HG02610 (cell line): ENCODE measurements around the gene UBE2G1.
"Not testable (repeated sequence)": the region's sequence is repeated elsewhere in the genome, so short reads cannot be mapped to it uniquely, and the experiment has no call there.

ENCODE experiments used
- ATAC-seq: cut with Tn5 transposase; IDR thresholded peaks from one replicate; pipeline ENCODE4 v1.9.1; 2021; ENCODE audit warnings: mild to moderate bottlenecking, moderate library complexity; ENCODE audit not compliant: unreplicated experiment

UBE2G1 gene

GRCh38 chr17:4255271-4255670 lies 111.2 kb downstream of the UBE2G1 start:
- not testable (repeated sequence) for ATAC-seq

GRCh38 chr17:4250887-4251286 lies 115.6 kb downstream of the UBE2G1 start:
- no peak for ATAC-seq

GRCh38 chr17:4249452-4250029 lies 116.9 kb downstream of the UBE2G1 start:
- no peak for ATAC-seq

GRCh38 chr17:4248504-4249277 lies 117.8 kb downstream of the UBE2G1 start:
- no peak for ATAC-seq

- ATAC-seq = no peak
Measured at GRCh38 chr17:4247971-4248388, 118.5 kb downstream of the UBE2G1 start.

GRCh38 chr17:4247361-4247970 lies 119.0 kb downstream of the UBE2G1 start:
- no peak for ATAC-seq

- ATAC-seq = no peak
Measured at GRCh38 chr17:4246674-4247073, 119.8 kb downstream of the UBE2G1 start.

- no peak for ATAC-seq
Measured at GRCh38 chr17:4241535-4241934, 124.9 kb downstream of the UBE2G1 start.

- no peak for ATAC-seq
Measured at GRCh38 chr17:4236456-4236855, 130.0 kb downstream of the UBE2G1 start.

- ATAC-seq = no peak
Measured at GRCh38 chr17:4235372-4236279, 130.8 kb downstream of the UBE2G1 start.

- ATAC-seq = no peak
Measured at GRCh38 chr17:4234401-4234800, 132.1 kb downstream of the UBE2G1 start.

GRCh38 chr17:4233668-4234258 lies 132.7 kb downstream of the UBE2G1 start:
- no peak for ATAC-seq

GRCh38 chr17:4232168-4232813 lies 134.2 kb downstream of the UBE2G1 start:
- no peak for ATAC-seq

GRCh38 chr17:4229627-4230541 lies 136.6 kb downstream of the UBE2G1 start:
- no peak for ATAC-seq

- ATAC-seq = no peak
Measured at GRCh38 chr17:4221899-4222659, 144.4 kb downstream of the UBE2G1 start.

GRCh38 chr17:4221163-4221562 lies 145.3 kb downstream of the UBE2G1 start:
- ATAC-seq = no peak

GRCh38 chr17:4220655-4221054 lies 145.8 kb downstream of the UBE2G1 start:
- ATAC-seq = no peak
